Camera-type eye (tissue), 1 donor: ENCODE measurements around the gene KRT23. TPM values are rescaled to one million over a fixed set of nuclear protein-coding genes. Genes with fewer than 3 reads are reported as not detected.

ENCODE experiments used
- total RNA-seq: library from RNA; depleted of rRNA; stranded (reverse); fragments of >200 nt; gene quantifications from one replicate; pipeline ENCODE4 v1.2.3, GENCODE V29; 2014

Gene KRT23, protein sequence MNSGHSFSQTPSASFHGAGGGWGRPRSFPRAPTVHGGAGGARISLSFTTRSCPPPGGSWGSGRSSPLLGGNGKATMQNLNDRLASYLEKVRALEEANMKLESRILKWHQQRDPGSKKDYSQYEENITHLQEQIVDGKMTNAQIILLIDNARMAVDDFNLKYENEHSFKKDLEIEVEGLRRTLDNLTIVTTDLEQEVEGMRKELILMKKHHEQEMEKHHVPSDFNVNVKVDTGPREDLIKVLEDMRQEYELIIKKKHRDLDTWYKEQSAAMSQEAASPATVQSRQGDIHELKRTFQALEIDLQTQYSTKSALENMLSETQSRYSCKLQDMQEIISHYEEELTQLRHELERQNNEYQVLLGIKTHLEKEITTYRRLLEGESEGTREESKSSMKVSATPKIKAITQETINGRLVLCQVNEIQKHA
- total RNA-seq: 9.0 TPM

DNA sequence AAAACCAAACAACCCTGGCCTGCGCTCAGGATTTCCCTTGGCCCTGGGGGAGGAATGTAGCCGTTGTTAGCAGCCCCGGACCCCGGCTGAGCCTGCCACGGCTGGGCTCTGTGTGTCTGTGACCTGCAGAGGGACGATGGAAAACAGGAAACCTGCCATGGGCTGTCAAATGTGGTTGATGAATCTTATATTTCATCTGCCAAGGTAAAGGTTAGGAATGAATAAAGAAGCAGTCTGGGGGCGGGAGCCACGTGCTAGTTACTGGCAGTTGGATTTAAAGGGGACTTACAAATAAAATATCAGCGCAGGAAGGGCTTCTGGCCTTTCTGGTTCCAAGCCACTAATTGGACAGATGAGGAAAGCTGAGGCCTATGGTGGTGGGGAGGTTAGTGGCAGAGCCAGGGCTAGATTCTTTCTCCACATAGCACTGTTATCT, at the start of gene KRT23:
Gene KRT23 (minus strand): TSS at position 263 of the 436 bp plus-strand sequence. CDS start 1,043 bp downstream, outside the sequence.

DNA sequence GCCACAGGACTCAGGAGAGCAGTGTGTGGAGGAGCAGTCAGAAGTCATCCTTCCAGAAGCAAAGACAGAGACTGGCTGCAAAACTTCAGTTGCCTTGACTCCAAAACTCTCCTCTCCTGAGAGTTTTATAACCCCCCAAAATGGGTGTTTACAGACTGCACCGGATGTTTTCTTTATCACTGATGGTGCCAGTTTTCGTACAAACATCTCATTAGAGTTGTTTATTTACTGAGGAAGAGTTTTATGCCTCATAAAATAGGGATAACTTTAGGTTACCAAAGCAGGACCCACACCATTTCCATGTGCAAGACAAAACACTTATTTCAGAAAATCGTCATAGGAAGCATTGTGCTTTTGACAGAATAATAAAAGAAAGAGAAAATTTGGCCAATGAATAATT, 46.8 kb upstream of the KRT23 start, which contains the start of gene KRT40:
Gene KRT40 (minus strand): TSS at position 101 of the 400 bp plus-strand sequence. CDS start 53 bp downstream, at position 48.

DNA sequence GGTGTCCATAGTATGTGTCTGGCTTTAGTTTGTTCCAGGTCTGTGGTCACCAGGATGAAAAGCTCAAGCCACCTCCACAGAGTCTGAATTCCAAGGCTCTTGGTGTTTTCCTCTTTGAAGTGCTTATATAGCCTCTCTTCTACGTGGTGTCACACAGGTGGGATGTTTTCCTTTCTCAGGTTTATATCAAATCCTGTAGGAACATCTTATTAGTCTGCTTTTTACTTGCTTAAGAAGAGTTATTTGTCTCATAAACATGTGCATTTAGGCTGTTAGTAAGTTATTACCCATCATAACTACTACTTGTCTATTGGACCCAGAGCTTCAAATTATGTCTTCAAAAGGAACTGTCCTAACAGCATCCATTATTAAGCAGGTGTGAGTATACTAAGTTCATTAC, 29.4 kb upstream of the KRT23 start, which contains the start of gene KRT39:
Gene KRT39 (minus strand): TSS at position 101 of the 400 bp plus-strand sequence. CDS start 92 bp downstream, at position 9.

DNA sequence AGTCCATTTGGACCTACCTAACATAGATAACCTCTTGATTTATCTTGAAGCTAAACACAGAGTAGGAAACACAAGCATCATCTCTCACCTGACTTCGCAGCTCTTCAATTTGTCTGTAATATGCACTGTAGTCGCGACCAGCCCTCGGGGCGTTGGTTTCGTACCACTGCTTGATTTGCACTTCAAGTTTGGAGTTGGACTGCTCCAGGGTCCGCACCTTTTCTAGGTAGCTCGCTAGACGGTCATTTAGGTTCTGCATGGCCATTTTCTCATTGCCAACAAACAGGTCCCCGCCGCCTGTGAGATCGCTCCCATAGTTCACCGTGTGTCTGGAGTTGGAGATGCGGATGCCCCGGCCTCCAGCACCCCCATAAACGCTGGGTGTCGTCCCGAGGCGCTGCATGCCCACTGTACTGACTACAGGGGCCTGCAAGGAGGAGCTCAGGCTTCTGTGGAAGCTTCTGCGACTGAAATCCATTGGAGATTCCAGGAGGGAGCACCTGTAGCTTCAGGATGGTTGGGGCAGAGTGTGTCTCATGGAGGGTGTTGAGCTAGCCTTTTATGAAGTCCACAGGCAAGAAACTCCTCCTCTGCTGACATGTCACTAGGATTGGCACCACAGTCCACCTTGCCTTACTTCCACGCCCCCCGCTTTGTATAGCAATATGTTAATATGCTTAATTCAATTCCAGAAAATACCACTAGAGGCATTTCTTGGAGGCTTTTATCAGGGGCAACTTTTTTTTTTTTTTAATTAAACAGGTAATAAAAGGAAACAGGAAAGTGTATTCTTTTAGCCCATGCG, 52.5 kb downstream of the KRT23 start, which contains the start of gene KRT20:
Gene KRT20 (minus strand): TSS at position 535 of the 805 bp plus-strand sequence. CDS start 57 bp downstream, at position 478.

Other genes with a start within 250 kb of the KRT23 start
- not detected for gene KRT24, start 233.9 kb downstream of the KRT23 start, total RNA-seq
- gene KRT25, start 182.3 kb downstream of the KRT23 start, total RNA-seq: 0.22 TPM
- gene KRT26, start 165.4 kb downstream of the KRT23 start, total RNA-seq: not detected
- gene KRT27, start 155.1 kb downstream of the KRT23 start, total RNA-seq: 0.22 TPM
- 0.27 TPM for gene KRT28, start 137.7 kb downstream of the KRT23 start, total RNA-seq
- gene KRT10, start 115.0 kb downstream of the KRT23 start, total RNA-seq: 14.5 TPM
- 50.0 TPM for gene KRT12, start 70.4 kb downstream of the KRT23 start, total RNA-seq
- gene KRT20, start 52.4 kb downstream of the KRT23 start, total RNA-seq: not detected
- gene KRT39, start 29.3 kb upstream of the KRT23 start, total RNA-seq: 0.44 TPM
- 1.4 TPM for gene KRT40, start 46.7 kb upstream of the KRT23 start, total RNA-seq
- not detected for gene KRTAP3-3, start 56.5 kb upstream of the KRT23 start, total RNA-seq
- gene KRTAP3-2, start 62.3 kb upstream of the KRT23 start, total RNA-seq: not detected
- gene KRTAP3-1, start 71.5 kb upstream of the KRT23 start, total RNA-seq: not detected
- gene KRTAP1-5, start 89.6 kb upstream of the KRT23 start, total RNA-seq: not detected
- not detected for gene KRTAP1-4, start 92.5 kb upstream of the KRT23 start, total RNA-seq
- not detected for gene KRTAP1-3, start 97.2 kb upstream of the KRT23 start, total RNA-seq
- not detected for gene KRTAP1-1, start 103.8 kb upstream of the KRT23 start, total RNA-seq
- not detected for gene KRTAP2-1, start 109.7 kb upstream of the KRT23 start, total RNA-seq
- not detected for gene KRTAP2-2, start 117.6 kb upstream of the KRT23 start, total RNA-seq
- not detected for gene KRTAP2-3, start 122.5 kb upstream of the KRT23 start, total RNA-seq
- not detected for gene KRTAP2-4, start 128.2 kb upstream of the KRT23 start, total RNA-seq
- not detected for gene KRTAP4-7, start 146.5 kb upstream of the KRT23 start, total RNA-seq
- gene KRTAP4-8, start 160.5 kb upstream of the KRT23 start, total RNA-seq: not detected
- not detected for gene KRTAP4-16, start 164.6 kb upstream of the KRT23 start, total RNA-seq
- gene KRTAP4-9, start 167.7 kb upstream of the KRT23 start, total RNA-seq: not detected
- gene KRTAP4-11, start 180.7 kb upstream of the KRT23 start, total RNA-seq: not detected
- gene KRTAP4-12, start 186.5 kb upstream of the KRT23 start, total RNA-seq: not detected
- not detected for gene KRTAP4-6, start 202.9 kb upstream of the KRT23 start, total RNA-seq
- not detected for gene KRTAP4-5, start 212.2 kb upstream of the KRT23 start, total RNA-seq
- gene KRTAP4-4, start 223.1 kb upstream of the KRT23 start, total RNA-seq: not detected
- not detected for gene KRTAP4-3, start 230.6 kb upstream of the KRT23 start, total RNA-seq
- not detected for gene KRTAP4-2, start 240.6 kb upstream of the KRT23 start, total RNA-seq
- gene KRTAP4-1, start 247.3 kb upstream of the KRT23 start, total RNA-seq: not detected